Type B pancreatic cell (in vitro differentiated cells): ENCODE data around the gene NR2E1. TPM values are rescaled to one million over a fixed set of nuclear protein-coding genes. Genes with fewer than 3 reads are reported as not detected.
A peak's percentile ranks its signal among the peaks of the same experiment; 100 is the strongest.

Source experiments
- DNase-seq: peaks from one replicate; pipeline ENCODE4 v3.0.0; 2021; ENCODE audit warnings: mixed read lengths; ENCODE audit not compliant: unreplicated experiment; ENCODE audit errors: extremely low spot score
- H3K27ac Mint-ChIP-seq: 2 replicates; pipeline ENCODE4 v1.8.0; 2021; ENCODE audit warnings: mild to moderate bottlenecking, mixed read lengths
- H3K27me3 Mint-ChIP-seq: 2 replicates; pipeline ENCODE4 v1.8.0; 2021; ENCODE audit warnings: mixed read lengths
- H3K36me3 Mint-ChIP-seq: 2 replicates; pipeline ENCODE4 v1.8.0; 2021; ENCODE audit warnings: mixed read lengths
- H3K4me1 Mint-ChIP-seq: one replicate; pipeline ENCODE4 v1.8.0; 2021; ENCODE audit warnings: mixed read lengths; ENCODE audit not compliant: unreplicated experiment
- H3K4me3 Mint-ChIP-seq: 2 replicates; pipeline ENCODE4 v1.8.0; 2021; ENCODE audit warnings: mild to moderate bottlenecking, mixed read lengths
- H3K9me3 Mint-ChIP-seq: 2 replicates; pipeline ENCODE4 v1.8.0; 2021; ENCODE audit warnings: mixed read lengths
- total RNA-seq: library from RNA; stranded (reverse); gene quantifications from 2 replicates; pipeline ENCODE4 v1.2.1, GENCODE V29; 2021; ENCODE audit warnings: low replicate concordance
- TF ChIP-seq, protein P1 (sequence below): fragments of 200-600 bp; sonication (generic); conservative IDR thresholded peaks from 2 replicates; pipeline ENCODE4 v1.5.0; 2021; ENCODE audit warnings: antibody characterized with exemption, mild to moderate bottlenecking

The NR2E1 gene
- total RNA-seq, 1 donor from 2014 or later: not detected

GRCh38 chr6:108156938-108157233 is 8.9 kb upstream of the NR2E1 start:
- peaks cover 14% of the 10 kb centered on the region for H3K4me1 Mint-ChIP-seq
- H3K36me3 Mint-ChIP-seq: peaks cover 4% of the 10 kb centered on the region
- peak overlapping the region; percentile 32 for H3K27ac Mint-ChIP-seq
- no peaks in the 10 kb centered on the region for H3K9me3 Mint-ChIP-seq
- peak overlapping the region; percentile 78 for H3K4me3 Mint-ChIP-seq
- no peak for DNase-seq
- H3K27me3 Mint-ChIP-seq: peaks cover 96% of the 10 kb centered on the region
- TF ChIP-seq, protein P1, sequence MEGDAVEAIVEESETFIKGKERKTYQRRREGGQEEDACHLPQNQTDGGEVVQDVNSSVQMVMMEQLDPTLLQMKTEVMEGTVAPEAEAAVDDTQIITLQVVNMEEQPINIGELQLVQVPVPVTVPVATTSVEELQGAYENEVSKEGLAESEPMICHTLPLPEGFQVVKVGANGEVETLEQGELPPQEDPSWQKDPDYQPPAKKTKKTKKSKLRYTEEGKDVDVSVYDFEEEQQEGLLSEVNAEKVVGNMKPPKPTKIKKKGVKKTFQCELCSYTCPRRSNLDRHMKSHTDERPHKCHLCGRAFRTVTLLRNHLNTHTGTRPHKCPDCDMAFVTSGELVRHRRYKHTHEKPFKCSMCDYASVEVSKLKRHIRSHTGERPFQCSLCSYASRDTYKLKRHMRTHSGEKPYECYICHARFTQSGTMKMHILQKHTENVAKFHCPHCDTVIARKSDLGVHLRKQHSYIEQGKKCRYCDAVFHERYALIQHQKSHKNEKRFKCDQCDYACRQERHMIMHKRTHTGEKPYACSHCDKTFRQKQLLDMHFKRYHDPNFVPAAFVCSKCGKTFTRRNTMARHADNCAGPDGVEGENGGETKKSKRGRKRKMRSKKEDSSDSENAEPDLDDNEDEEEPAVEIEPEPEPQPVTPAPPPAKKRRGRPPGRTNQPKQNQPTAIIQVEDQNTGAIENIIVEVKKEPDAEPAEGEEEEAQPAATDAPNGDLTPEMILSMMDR: no peak

- H3K27me3 Mint-ChIP-seq: peaks cover 97% of the 10 kb centered on the region
- H3K27ac Mint-ChIP-seq: peak overlapping the region; percentile 32
- DNase-seq: no peak
- no peaks in the 10 kb centered on the region for H3K9me3 Mint-ChIP-seq
- H3K36me3 Mint-ChIP-seq: peaks cover 4% of the 10 kb centered on the region
- peaks cover 14% of the 10 kb centered on the region for H3K4me1 Mint-ChIP-seq
- peak overlapping the region; percentile 78 for H3K4me3 Mint-ChIP-seq
- TF ChIP-seq, protein P1: no peak
Observed at GRCh38 chr6:108157234-108157980, 8.4 kb upstream of the NR2E1 start.

DNA sequence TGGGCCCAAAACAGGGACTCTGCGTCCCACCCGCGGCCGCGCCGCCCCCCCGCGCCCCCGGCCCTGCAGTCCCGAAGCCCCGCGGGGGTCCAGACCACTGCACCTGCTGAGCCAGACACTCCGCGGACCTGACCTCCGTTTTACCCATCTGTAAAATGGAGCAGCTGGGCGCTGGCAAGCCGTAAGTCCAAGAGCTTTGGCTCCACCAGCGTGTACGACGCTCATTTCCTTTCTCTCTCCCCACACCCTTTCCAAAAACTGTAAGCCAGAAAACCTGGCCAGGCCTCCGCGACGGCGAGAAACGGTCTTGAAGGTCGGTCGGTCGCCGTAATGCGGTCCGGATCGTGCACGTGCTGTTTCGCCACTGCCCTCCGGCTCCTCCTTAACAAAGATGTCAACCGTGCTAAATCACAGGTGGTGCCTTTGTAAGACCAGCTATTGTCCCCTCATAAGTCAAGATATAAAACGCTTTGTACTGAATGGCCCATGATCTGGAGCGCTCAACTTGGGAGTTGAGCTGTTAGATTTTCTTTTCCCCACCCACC is 7.8 kb upstream of the NR2E1 start:
- Mint-ChIP-seq H3K4me3 (peak overlapping the region; percentile 80), H3K9me3 (no peaks in the 10 kb centered on the region), H3K4me1 (peaks cover 14% of the 10 kb centered on the region), H3K27ac (peak overlapping the region; percentile 65), H3K27me3 (peaks cover 97% of the 10 kb centered on the region), H3K36me3 (peaks cover 4% of the 10 kb centered on the region)
- TF ChIP-seq, protein P1: no peak
- no peak for DNase-seq

GRCh38 chr6:108159981-108160380 is 5.8 kb upstream of the NR2E1 start:
- H3K27me3 Mint-ChIP-seq: peaks cover 97% of the 10 kb centered on the region
- no peaks in the 10 kb centered on the region for H3K9me3 Mint-ChIP-seq
- peaks cover 26% of the 10 kb centered on the region for H3K4me1 Mint-ChIP-seq
- TF ChIP-seq, protein P1: no peak
- H3K4me3 Mint-ChIP-seq: no peak overlapping the region
- no peak for DNase-seq
- H3K36me3 Mint-ChIP-seq: peaks cover 4% of the 10 kb centered on the region
- H3K27ac Mint-ChIP-seq: no peak overlapping the region

GRCh38 chr6:108161724-108162282 is 4.0 kb upstream of the NR2E1 start:
- H3K36me3 Mint-ChIP-seq: peaks cover 4% of the 10 kb centered on the region
- peak overlapping the region; percentile 6 for H3K4me3 Mint-ChIP-seq
- no peak overlapping the region for H3K27ac Mint-ChIP-seq
- peaks cover 34% of the 10 kb centered on the region for H3K4me1 Mint-ChIP-seq
- peaks cover 97% of the 10 kb centered on the region for H3K27me3 Mint-ChIP-seq
- H3K9me3 Mint-ChIP-seq: no peaks in the 10 kb centered on the region
- TF ChIP-seq, protein P1: no peak
- DNase-seq: no peak
